ENCODE results near the gene ID1.

- TF ChIP-seq CTCF (IDR thresholded peaks at IDR 0.05) (no peak), ZFX (IDR thresholded peaks at IDR 0.05; ENCODE audit: borderline replicate concordance) (no peak)
Measured at GRCh38 chr20:31562241-31562640, 42.8 kb upstream of the ID1 start.
